ENCODE data around the gene MAST3. TPM values are rescaled to one million over a fixed set of nuclear protein-coding genes. Genes with fewer than 3 reads are reported as not detected.

Gene MAST3
- total RNA-seq, 1 donor from 2014 or later: 3.2 TPM

GRCh38 chr19:18193388-18194180, 96.0 kb downstream of the MAST3 start:
- ATAC-seq: peak; percentile 1

- ATAC-seq: no peak
These were observed 96.6 kb downstream of the MAST3 start for GRCh38 chr19:18194181-18194530.

GRCh38 chr19:18194554-18195238, 97.1 kb downstream of the MAST3 start:
- ATAC-seq: no peak

- ATAC-seq: no peak
These were observed 98.9 kb downstream of the MAST3 start for GRCh38 chr19:18196511-18196845.

GRCh38 chr19:18197306-18197705, 99.7 kb downstream of the MAST3 start:
- no peak for ATAC-seq

- no peak for ATAC-seq
These were observed 100.4 kb downstream of the MAST3 start for GRCh38 chr19:18197941-18198340.

GRCh38 chr19:18198374-18198773, 100.8 kb downstream of the MAST3 start:
- ATAC-seq: no peak

Other genes with a start within 250 kb of the MAST3 start
- 2.0 TPM for gene JAK3, start 249.8 kb upstream of the MAST3 start, total RNA-seq
- gene RPL18A, start 237.9 kb upstream of the MAST3 start, total RNA-seq: 2,571 TPM
- not detected for gene SLC5A5, start 225.8 kb upstream of the MAST3 start, total RNA-seq
- gene CCDC124, start 164.8 kb upstream of the MAST3 start, total RNA-seq: 52.5 TPM
- not detected for gene KCNN1, start 130.7 kb upstream of the MAST3 start, total RNA-seq
- 6.3 TPM for gene ARRDC2, start 89.6 kb upstream of the MAST3 start, total RNA-seq
- 0.36 TPM for gene IL12RB1, start 10.8 kb upstream of the MAST3 start, total RNA-seq
- 35.6 TPM for gene PIK3R2, start 55.4 kb downstream of the MAST3 start, total RNA-seq
- 17.0 TPM for gene IFI30, start 76.0 kb downstream of the MAST3 start, total RNA-seq
- 6.8 TPM for gene MPV17L2, start 95.4 kb downstream of the MAST3 start, total RNA-seq
- 1.1 TPM for gene RAB3A, start 106.3 kb downstream of the MAST3 start, total RNA-seq
- gene PDE4C, start 128.7 kb downstream of the MAST3 start, total RNA-seq: 0.16 TPM
- 0.56 TPM for gene IQCN, start 176.7 kb downstream of the MAST3 start, total RNA-seq
- 61.5 TPM for gene JUND, start 183.8 kb downstream of the MAST3 start, total RNA-seq
- gene LSM4, start 225.3 kb downstream of the MAST3 start, total RNA-seq: 85.0 TPM
- gene PGPEP1, start 242.8 kb downstream of the MAST3 start, total RNA-seq: 5.5 TPM